ENCODE results near the gene DCX. TPM values are rescaled to one million over a fixed set of nuclear protein-coding genes. Genes with fewer than 3 reads are reported as not detected.

Gene DCX
- total and polyA plus RNA-seq, 2 of the 4 experiments (the other 2 are of a cell fraction): not detected

- no peak overlapping the region for H3K4ac ChIP-seq (ENCODE audit: low read depth, low read length)
- no peak for DNase-seq
- no peaks in the 10 kb centered on the region for H3K79me1 ChIP-seq (ENCODE audit: low read depth in 1 of 2, low read length in 2 of 2)
- no peak overlapping the region for H2BK5ac ChIP-seq (ENCODE audit: low read depth, low read length, poor library complexity, severe bottlenecking)
- no peaks in the 10 kb centered on the region for H4K20me1 ChIP-seq (ENCODE audit: insufficient read depth, low read length)
- in situ Hi-C loops (cut with MboI; ENCODE audit: low sequenced_read_pairs) (no loop called here), intact Hi-C loops (cut with micrococcal nuclease) (no loop called here), dilution Hi-C loops (cut with HindIII; ENCODE audit: low sequenced_read_pairs, unreplicated experiment) (no loop called here)
- H3K23ac ChIP-seq (ENCODE audit: low read depth, low read length): no peak overlapping the region
- POLR2A ChIA-PET (ENCODE audit: unreplicated experiment): no interaction called here
- H4K5ac ChIP-seq (ENCODE audit: low read depth, low read length): no peak overlapping the region
- H3K9ac ChIP-seq (ENCODE audit: low read depth, low read length): no peak overlapping the region
- no peak overlapping the region for H2AK5ac ChIP-seq (ENCODE audit: low read depth, low read length)
- H3K14ac ChIP-seq (replicated peaks; ENCODE audit: low read depth, low read length): no peak overlapping the region
- ATAC-seq (ENCODE audit: low read depth): no peak
- H3K27me3 ChIP-seq (ENCODE audit: control insufficient read depth, insufficient read depth, low read length): peaks cover 6% of the 10 kb centered on the region
- no peaks in the 10 kb centered on the region for H3K36me3 ChIP-seq (ENCODE audit: control insufficient read depth, insufficient read depth, low read length)
- no peak overlapping the region for H3K56ac ChIP-seq (ENCODE audit: extremely low read depth, insufficient read depth, low read length)
- no TSS peak for BruUV-seq (replicated peaks)
- TF ChIP-seq SMC3 (IDR thresholded peaks at IDR 0.05; ENCODE audit: low read depth, low read length) (no peak), MXI1 (IDR thresholded peaks at IDR 0.05; ENCODE audit: borderline replicate concordance, low read depth, low read length) (no peak), CHD1 (IDR thresholded peaks at IDR 0.05; ENCODE audit: low read depth, low read length) (no peak), MAZ (IDR thresholded peaks at IDR 0.05; ENCODE audit: borderline replicate concordance, low read depth, low read length) (no peak), MAFK (IDR thresholded peaks at IDR 0.05; ENCODE audit: low read depth, low read length) (no peak), POLR2A (IDR thresholded peaks at IDR 0.05; ENCODE audit: low read depth, low read length) (no peak), RAD21 (IDR thresholded peaks at IDR 0.05; ENCODE audit: low read length) (no peak), RCOR1 (IDR thresholded peaks at IDR 0.05; ENCODE audit: insufficient replicate concordance, low read length) (no peak), CTCF (conservative IDR thresholded peaks at IDR 0.05; ENCODE audit: low read depth, low read length) (no peak), FOS (IDR thresholded peaks at IDR 0.05; ENCODE audit: low read depth, low read length) (no peak), ELK1 (IDR thresholded peaks at IDR 0.05; ENCODE audit: borderline replicate concordance, low read depth, low read length) (no peak), RFX5 (IDR thresholded peaks at IDR 0.05; ENCODE audit: low read depth, low read length) (no peak), CEBPB (IDR thresholded peaks at IDR 0.05; ENCODE audit: low read depth, low read length) (no peak), BHLHE40 (IDR thresholded peaks at IDR 0.05; ENCODE audit: low read depth, low read length) (no peak), NFE2L2 (IDR thresholded peaks at IDR 0.05; ENCODE audit: low read depth, low read length) (no peak), USF2 (IDR thresholded peaks at IDR 0.05; ENCODE audit: low read depth, low read length) (no peak)
- H3K9me3 ChIP-seq (ENCODE audit: control insufficient read depth, insufficient read depth, low read length): no peaks in the 10 kb centered on the region
- H2BK15ac ChIP-seq (ENCODE audit: low read depth, low read length): no peak overlapping the region
- H2AK9ac ChIP-seq (replicated peaks; ENCODE audit: low read depth, low read length, poor library complexity): no peak overlapping the region
- H3K9me1 ChIP-seq (ENCODE audit: insufficient read depth, low read length): no peaks in the 10 kb centered on the region
- H4K8ac ChIP-seq (ENCODE audit: low read depth in 2 of 2, low read length in 2 of 2): no peak overlapping the region
- H4K91ac ChIP-seq (ENCODE audit: insufficient read depth, low read depth, low read length): no peak overlapping the region
- no peak overlapping the region for H3K18ac ChIP-seq (ENCODE audit: low read depth, low read length)
- H2BK120ac ChIP-seq (ENCODE audit: low read depth, low read length): no peak overlapping the region
- no peaks in the 10 kb centered on the region for H3K4me1 ChIP-seq (ENCODE audit: control insufficient read depth, insufficient read depth, low read length)
- no peak overlapping the region for H3K4me2 ChIP-seq (ENCODE audit: low read depth, low read length)
- no peak overlapping the region for H3K27ac ChIP-seq (ENCODE audit: insufficient read depth, low read length)
- no peak overlapping the region for H3K4me3 ChIP-seq (ENCODE audit: insufficient read depth, low read depth, low read length)
- no peak overlapping the region for H2AFZ ChIP-seq (replicated peaks; ENCODE audit: low read length, poor library complexity)
- CTCF ChIA-PET: no interaction called here
- no peak overlapping the region for H2BK20ac ChIP-seq (ENCODE audit: low read depth, low read length)
- no CpG with 5 or more reads among the region's 3 CpGs for WGBS, 2 experiments (ENCODE audit: extremely low coverage in 2 of 2, insufficient read length in 1 of 2)
Observed at GRCh38 chrX:111308039-111308438, 104.0 kb downstream of the DCX start.

Measured in IMR-90 (cell line).